Stimulated activated CD4-positive, alpha-beta T cell treated with anti-CD3 and anti-CD28 coated beads, Interleukin-4, amount 100 ng/mL, for 1 hour (primary cell): Measurements from ENCODE around the gene CLMN.
"Not testable (repeated sequence)": the region's sequence is repeated elsewhere in the genome, so short reads cannot be mapped to it uniquely, and the experiment has no call there.

ENCODE experiments used
- DNase-seq: peaks from one replicate; pipeline ENCODE4 v3.0.0-alpha.2; 2020

Gene CLMN

DNA sequence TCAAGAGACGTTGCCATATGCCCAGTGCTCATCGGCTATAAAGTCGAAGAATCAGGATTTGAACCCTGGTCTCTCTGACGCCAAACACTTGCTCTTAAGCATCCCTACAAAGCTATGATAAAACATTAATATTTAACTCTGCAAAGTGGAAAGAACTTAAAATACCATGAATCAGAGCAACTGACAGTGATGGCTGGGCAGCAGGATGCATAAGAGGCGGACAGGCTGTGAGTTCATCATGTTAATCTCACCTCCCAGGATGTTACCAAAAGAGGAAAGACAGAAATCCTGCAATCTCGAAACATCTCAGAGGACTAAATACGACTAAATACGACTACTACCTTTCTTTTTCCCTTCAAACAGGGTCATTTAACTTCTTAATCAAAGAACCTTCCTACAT, 168.1 kb downstream of the CLMN start:
- DNase-seq: no peak

DNA sequence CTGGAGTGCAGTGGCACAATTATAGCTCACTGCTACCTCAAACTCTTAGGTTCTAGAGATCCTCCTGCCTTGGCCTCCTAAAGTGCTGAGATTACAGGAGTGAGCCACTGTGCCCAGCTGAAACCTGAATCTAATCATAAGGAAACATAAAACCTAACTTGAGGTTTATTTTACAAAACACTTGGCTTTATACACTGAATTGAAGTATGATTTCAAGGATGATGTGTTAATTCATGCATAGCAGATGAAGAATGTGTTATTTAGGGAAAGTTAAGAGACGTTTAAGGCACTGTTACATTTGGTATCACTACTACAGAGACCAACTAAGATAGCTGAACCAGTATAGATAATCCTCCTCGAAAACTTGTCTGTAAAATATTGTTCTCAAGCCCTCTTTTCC, 168.8 kb downstream of the CLMN start:
- DNase-seq: no peak

DNA sequence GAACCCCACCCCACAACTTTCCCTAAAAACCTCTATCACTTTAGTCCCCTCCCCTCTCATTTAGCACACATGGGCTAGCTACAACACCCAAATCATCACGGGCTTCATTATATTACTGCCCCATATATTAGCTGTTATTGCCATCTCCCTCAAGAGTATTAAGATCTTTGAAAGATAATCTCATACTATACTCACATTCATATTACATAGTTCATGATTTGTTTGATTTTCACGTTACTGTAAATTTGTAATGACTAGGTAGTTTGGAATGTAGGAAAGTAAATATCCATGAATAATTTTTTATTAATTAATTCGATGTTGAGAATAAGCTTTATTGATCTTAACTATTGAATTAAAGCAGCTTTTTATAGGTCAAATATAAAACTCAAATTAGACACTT, 170.3 kb downstream of the CLMN start:
- no peak for DNase-seq

DNA sequence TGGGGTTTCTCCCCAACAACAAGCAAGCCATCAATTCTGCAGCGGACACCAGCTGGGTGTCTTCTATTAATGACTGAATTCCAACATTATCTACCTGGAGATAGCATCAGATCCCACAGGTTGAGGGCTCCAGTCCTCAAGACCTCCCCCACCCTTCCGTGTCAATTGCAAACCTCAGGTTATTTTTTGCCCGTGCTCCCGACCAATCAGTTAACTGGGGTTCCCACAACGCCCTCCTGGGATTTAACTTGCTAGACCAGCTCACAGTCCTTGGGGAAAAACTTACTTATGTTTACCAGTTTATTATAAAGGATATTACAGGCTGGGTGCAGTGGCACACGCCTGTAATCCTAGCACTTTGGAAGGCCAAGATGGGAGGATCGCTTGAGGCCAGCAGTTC, 172.1 kb downstream of the CLMN start:
- no peak for DNase-seq

DNA sequence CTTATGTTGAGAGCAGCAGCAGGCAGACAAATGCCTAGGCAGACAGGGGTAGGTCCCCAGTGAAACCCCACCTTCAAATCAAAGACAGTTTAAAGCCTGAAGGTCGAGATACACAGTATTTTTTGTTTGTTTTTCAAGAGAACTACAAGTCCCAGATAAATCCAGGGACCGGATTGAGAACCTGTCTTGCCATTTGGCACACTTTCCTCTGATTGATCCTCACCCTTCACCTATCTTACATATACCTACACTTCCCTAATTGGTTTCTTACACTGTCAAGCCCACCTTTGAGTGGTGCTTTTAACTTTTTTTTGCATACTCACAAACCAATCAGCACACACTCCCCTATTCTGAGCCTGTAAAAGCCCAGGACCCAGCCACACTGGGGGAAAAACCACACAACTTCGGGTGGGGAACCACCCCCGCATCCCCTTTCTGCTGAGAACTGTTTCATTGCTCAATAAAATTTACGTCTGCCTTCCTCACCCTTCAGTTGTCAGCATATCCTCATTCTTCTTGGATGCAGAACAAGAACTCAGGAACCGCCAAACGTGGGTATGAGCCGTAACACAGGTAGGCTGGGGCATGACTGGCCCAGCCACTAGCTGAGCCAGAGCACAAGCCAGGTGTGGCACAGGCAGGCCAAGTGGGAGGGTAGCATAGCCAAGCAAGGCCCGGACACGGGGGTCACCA, 173.5 kb downstream of the CLMN start:
- no peak for DNase-seq

DNA sequence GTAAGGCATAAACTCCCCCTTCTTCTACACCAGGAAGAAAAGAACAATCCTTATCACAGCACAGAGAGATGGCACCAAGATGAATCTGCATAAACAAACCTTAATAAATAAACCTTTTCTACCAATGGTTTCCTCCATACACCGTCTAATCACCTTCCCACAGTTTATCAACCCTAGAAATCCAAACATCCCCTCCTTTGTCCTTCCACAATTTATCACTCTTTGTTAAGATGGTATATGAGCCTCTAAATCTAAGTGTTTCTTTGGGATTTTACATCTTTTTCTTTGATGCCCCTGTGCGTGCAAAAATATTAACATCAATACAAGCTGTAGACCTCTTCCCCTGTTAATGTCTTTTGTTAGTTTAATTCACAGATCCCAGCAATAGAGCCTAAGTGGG, 174.9 kb downstream of the CLMN start:
- no peak for DNase-seq

DNA sequence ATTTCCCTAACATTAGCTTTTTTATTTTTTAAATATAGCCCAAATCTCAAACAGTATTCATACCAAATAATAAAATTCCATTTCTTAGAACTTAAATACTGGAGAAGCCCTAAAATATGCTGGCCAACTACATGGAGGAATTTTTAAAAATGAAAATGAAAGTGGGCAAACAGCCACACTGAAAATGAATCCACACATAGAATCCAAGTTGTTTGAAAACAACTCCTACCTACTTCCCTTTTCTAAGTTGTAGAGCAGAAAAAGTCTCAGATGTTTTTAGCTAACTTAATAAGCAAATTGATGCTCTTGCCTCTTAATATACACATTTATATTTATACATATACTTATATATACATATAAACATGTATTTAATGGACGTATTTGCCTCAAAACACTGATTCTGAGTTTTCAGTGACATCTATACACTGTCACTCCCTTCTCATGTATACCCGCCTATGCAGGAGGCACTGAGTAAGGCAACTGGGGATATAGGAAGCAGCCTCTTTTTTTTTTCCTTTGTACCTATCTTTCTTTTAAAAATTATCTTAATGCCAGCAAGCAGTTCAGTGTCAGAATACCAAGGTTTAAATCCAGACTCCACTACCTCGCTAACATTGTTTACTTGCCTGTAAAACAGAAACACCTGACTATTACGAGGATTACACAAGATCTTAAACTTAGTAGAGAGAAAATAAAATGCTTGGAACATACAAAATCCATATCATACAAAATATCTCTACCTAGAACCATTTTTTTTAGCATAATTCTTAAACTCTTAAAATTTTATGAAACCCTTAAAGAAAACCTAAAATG, 175.7 kb downstream of the CLMN start:
- DNase-seq: no peak

DNA sequence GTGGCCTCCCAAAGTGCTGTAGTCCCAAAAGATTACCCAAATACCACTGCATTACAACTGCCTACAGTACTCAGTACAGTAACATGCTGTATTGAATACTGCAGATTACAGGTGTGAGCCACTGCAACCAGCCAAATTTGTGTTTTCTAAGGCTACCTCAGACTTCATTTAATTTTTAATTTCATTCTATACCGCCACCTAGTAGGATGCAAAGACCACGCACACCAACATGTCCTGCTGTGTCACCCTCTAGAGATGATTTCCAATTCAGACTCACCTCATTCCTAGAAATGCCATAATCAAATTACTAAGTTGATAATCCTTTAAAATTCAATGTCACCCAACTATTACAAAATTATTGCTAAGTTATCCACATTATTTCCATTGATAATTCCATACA, 177.5 kb downstream of the CLMN start:
- no peak for DNase-seq

DNA sequence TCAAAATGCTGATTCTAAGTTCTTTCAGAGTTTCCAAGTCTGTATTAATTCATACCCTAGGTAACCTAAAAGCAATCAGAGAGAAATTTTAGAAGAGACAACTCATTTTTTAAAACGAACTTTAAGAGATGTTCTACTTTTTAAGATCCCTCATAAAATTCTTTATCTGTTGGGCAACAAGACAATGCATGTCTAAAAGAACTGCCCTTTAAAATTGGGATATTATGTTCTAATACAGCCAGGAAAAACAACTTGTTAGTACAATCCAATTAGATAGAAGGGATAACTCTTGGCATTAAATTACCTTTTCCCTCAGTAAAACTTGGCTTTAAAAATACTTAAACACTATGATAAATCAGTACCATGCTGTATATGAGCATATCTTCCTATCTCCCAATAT, 178.0 kb downstream of the CLMN start:
- no peak for DNase-seq

DNA sequence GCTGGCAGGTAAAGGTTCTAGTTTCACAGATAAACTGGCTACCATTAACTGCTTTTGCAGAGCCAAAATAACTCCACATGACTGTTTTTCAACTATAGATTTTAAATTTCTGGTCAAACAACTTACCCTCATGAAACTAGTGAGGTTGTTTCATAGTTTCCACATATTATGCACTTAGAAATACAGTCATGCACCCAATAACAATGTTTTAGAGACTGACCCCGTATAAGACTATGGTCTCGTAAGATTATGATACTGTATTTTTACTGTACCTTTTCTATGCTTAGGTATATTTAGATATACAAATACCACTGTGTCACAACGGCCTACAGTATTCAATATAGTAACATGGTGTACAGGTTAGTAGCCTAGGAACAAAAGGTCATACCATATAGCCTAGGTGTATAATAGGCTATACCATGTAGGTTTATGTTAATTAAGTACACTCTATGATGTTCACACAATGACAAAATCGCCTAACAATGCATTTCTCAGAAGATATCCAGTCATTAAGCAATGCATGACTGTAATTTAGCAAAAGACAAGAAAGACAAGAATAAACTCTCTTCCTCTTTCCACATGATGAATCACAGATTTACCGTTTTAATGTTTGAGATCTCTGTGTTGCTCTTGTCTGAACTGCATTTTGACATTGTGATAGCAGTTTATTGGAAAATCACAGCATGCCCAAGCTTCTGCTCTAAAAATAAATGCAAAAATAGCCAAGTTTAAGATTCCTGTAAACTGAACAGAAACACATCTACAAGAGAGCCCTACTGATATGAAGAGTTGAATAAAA, 179.4 kb downstream of the CLMN start:
- DNase-seq: no peak

DNA sequence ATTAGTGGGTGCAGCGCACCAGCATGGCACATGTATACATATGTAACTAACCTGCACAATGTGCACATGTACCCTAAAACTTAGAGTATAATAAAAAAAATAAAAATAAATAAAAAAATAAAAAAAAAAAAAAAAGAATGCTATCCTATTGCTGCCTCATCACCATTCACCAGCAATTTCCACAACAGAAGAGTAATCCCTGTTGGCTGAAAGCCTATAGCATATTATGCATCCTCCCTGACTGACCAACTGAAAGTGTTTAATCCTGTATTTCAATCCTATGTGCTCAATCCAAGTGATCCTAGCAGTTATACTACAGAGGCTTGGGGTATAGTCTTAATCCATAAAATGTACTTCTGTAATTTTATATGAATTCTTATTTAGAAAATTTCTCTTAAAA, 180.8 kb downstream of the CLMN start:
- DNase-seq: no peak

DNA sequence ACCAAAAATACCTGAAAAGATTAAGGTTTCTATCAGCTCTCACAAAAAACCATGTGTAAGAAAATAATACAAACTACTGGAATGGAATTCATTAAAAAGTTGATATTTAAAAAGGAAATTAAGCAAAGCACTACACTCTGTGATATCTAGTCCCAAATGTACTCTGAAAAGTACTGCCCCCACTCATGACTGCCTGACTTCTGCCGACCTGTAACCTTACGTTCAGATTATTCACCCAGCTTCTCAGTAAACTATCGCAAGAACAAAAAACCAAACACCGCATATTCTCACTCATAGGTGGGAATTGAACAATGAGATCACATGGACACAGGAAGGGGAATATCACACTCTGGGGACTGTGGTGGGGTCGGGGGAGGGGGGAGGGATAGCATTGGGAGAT, 181.3 kb downstream of the CLMN start:
- not testable (repeated sequence) for DNase-seq

DNA sequence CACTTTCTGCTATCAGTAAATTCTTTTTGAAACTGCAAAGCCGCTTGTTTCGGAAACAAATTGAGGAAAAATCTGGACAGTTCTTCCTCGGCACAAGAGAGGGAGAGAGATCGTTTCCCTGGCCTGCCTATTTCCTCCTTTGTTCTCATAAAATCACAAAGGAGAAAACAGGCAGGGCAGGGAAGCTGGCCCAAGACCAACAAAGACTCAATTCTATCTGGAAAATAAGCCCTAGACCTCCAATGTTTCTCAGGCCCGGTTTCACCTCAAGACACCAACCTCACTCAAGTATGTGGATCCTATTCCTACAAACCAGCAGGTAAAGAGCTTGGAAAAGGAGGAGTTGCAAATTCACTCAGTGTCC, 181.9 kb downstream of the CLMN start:
- DNase-seq: no peak

DNA sequence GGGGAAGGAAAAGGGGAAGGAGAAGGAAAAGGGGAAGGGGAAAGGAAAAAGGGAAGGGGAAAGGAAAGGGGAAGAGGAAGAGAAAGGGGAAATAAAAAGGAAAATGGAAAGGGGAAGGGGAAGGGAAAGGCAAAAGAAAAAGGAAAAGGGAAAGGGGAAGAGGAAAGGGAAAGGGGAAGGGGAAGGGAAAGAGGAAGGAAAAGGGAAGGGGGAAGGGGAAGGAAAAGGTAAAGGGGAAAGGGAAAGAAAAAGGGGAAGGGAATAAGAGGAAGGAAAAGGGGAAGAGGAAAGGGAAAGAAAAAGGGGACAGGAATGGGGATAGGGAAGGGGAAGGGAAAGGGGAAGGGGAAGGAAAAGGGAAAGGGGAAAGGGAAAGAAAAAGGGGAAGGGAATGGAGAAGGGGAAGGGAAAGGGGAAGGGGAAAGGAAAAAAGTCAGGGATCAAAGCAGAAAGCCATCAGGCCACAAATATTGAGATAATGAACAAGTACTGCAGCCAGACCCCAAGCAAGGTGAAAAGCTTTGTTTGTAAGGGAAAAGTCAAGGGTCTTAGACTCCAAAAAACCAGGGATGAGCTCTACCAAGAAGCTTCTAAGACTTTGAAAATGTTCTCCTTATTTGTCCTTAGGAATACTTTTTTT, 182.4 kb downstream of the CLMN start:
- no peak for DNase-seq

DNA sequence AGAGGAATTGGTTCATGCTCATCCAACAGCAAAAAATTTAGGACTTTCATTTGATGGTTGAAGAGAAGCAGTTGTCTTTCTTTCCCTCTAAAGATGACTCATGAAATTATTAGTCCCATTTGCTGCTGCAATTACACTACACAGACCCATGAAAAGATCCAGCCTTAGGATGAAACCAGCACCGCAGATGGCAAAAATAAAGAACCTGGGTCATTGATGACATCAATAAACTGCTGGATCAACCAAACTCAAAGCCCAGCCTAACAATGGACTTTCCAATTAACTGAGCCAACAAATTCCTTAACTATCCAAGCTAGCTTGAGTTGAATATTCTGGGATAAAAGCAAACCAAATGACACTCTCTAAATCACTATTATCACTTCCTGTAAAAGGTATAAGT, 183.1 kb downstream of the CLMN start:
- DNase-seq: no peak

DNA sequence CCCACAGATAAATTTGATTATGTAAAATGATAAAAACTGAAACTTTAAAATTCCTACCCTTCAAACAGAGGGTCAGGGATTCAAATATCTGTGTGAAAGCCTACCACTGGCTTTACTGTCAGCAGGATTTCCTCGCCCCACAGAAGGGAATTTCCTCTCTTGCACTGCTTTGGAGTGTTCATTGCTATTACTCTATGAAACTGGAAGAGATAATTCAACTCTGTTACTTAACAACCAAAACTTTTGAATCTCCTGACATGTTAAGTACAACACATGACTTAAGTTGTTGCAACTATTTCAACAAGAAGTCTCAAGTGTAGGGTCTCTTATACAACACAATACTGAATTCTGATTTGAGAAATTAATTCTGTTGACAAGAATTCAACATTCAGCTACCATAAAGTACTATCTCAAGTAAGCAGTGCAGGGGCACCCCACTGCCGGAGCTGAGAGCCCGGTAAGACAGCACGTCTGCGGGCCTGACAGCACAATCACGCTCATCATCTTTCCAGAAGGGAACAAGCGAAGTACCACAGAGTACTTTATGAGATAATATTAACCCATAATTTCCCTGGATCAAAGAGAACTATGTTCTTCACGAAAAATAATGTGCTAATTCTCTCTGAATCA, 185.3 kb downstream of the CLMN start:
- DNase-seq: no peak

DNA sequence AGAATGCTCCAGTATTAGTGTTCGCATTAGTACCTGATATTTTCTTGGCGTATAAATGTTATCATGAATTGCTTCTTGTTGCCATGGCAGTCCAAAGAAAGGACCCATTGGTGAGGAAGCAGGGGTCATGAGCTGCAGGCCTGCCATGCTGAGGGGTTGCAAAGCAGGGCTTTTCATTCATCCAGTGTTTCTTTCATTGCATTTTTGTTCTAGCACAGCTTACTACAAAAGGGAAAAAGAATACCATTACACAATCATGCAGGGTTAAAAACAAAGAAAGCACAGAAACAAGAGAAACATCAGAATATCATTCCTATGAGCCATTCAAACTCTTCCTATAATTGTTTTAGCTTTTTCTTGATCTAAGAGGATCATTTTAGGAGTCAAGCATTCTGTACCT, 186.4 kb downstream of the CLMN start:
- DNase-seq: no peak

DNA sequence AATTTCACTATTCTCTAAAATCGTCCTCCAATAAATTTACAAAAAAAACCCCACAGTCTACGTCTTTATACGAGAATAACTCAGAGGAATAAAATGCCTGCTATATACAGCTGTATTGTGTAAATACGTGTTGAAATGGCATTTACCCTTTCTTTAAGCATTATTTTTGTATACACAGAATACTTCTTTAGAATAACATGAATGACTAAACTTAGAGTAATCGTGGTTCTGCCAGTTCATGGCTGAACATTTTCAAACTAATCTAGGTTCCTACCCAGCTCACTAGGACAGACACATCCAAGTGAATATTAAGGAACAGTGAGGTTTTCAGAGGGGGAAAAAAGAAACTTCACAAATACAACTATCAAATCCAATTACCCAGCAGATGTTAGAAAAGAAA, 186.9 kb downstream of the CLMN start:
- DNase-seq: no peak
